CD4-positive, alpha-beta T cell (primary cell): ENCODE data around the gene NDUFA8. TPM values are rescaled to one million over a fixed set of nuclear protein-coding genes. Genes with fewer than 3 reads are reported as not detected.

Source experiments
- ATAC-seq: fragments of 200-7000 bp; cut with Tn5 transposase; one replicate; pipeline ENCODE4 v1.10.0; 2022; ENCODE audit warnings: mild to moderate bottlenecking; ENCODE audit not compliant: poor library complexity
- CTCF ChIA-PET: fragments of 350-600 bp; sonication (Branson Sonifier 250); formaldehyde crosslinking; loops from one replicate; lab custom pipeline; 2021; ENCODE audit warnings: antibody characterized with exemption, inconsistent platforms; lab: Charles Lee
- POLR2A ChIA-PET: fragments of 350-600 bp; sonication (Branson Sonifier 250); formaldehyde crosslinking; loops from one replicate; lab custom pipeline; 2021; ENCODE audit warnings: antibody characterized with exemption, inconsistent platforms; lab: Charles Lee
- DNase-seq, 14 experiments: peaks; one replicate each; pipeline ENCODE4 v3.0.0-alpha.2; 2013 to 2020; ENCODE audit warnings: mixed read lengths in 2 of 14
- H3K27ac ChIP-seq, 2 donors: one replicate each; pipeline versions ENCODE4 v1.5.1 to v1.7.0; 2013; ENCODE audit warnings: low read length in 2 of 2, low read depth in 1 of 2, mild to moderate bottlenecking in 1 of 2
- H3K27me3 ChIP-seq, 2 experiments: 1 replicate in 1 of 2; 2 replicates in 1 of 2; pipeline versions ENCODE4 v1.6.1 to v1.7.0; 2013; ENCODE audit warnings: low read length in 2 of 2, control low read depth in 1 of 2, mild to moderate bottlenecking in 1 of 2, moderate library complexity in 1 of 2; ENCODE audit not compliant: insufficient read depth in 2 of 2, control insufficient read depth in 1 of 2
- H3K36me3 ChIP-seq: one replicate; pipeline ENCODE4 v1.6.1; 2013; ENCODE audit warnings: low read length, control low read depth; ENCODE audit not compliant: insufficient read depth
- H3K4me1 ChIP-seq: one replicate; pipeline ENCODE4 v1.6.1; 2013; ENCODE audit warnings: low read length, control low read depth; ENCODE audit not compliant: insufficient read depth
- H3K4me3 ChIP-seq: one replicate; pipeline ENCODE4 v1.5.1; 2013; ENCODE audit warnings: mild to moderate bottlenecking, low read length, moderate library complexity
- H3K9me3 ChIP-seq, 2 experiments: 1 replicate in 1 of 2; 2 replicates in 1 of 2; pipeline versions ENCODE4 v1.6.1 to v1.7.0; 2013; ENCODE audit warnings: low read length in 2 of 2, mild to moderate bottlenecking in 2 of 2, control low read depth in 1 of 2, moderate library complexity in 1 of 2; ENCODE audit not compliant: control insufficient read depth in 1 of 2, insufficient read depth in 1 of 2
- H3K27ac Mint-ChIP-seq: one replicate; pipeline ENCODE4 v1.8.0; 2020; ENCODE audit warnings: mixed read lengths
- H3K27me3 Mint-ChIP-seq: one replicate; pipeline ENCODE4 v1.8.0; 2021; ENCODE audit warnings: mixed read lengths
- H3K36me3 Mint-ChIP-seq: one replicate; pipeline ENCODE4 v1.8.0; 2021; ENCODE audit warnings: low read depth, mixed read lengths
- H3K4me1 Mint-ChIP-seq: one replicate; pipeline ENCODE4 v1.8.0; 2021; ENCODE audit warnings: low read depth, mixed read lengths
- H3K4me3 Mint-ChIP-seq: one replicate; pipeline ENCODE4 v1.8.0; 2020; ENCODE audit warnings: mild to moderate bottlenecking, mixed read lengths
- H3K9me3 Mint-ChIP-seq: one replicate; pipeline ENCODE4 v1.8.0; 2020; ENCODE audit warnings: mixed read lengths
- CTCF ChIP-seq: fragments of 200-600 bp; IDR thresholded peaks from one replicate; pipeline ENCODE4 v1.8.0; 2022; ENCODE audit warnings: antibody characterized with exemption, mild to moderate bottlenecking
- intact Hi-C, 2 experiments: fragments of 100-400 bp; cut with DNase I in 1 of 2; cut with micrococcal nuclease in 1 of 2; formaldehyde crosslinking; loops; one replicate each; pipeline versions ENCODE4 v1.15.1 to v1.9.0; 2023 to 2025; cut with DNase I, micrococcal nuclease
- total RNA-seq, 174 experiments: library from RNA in 2 of 174; stranded (reverse) in 2 of 174; gene quantifications; one replicate each; pipeline ENCODE4 v1.2.3 and lab custom pipeline; 2021 to 2026

Gene NDUFA8
- total RNA-seq, 2 experiments from 2014 or later = 4.5 to 5.0 TPM

DNA sequence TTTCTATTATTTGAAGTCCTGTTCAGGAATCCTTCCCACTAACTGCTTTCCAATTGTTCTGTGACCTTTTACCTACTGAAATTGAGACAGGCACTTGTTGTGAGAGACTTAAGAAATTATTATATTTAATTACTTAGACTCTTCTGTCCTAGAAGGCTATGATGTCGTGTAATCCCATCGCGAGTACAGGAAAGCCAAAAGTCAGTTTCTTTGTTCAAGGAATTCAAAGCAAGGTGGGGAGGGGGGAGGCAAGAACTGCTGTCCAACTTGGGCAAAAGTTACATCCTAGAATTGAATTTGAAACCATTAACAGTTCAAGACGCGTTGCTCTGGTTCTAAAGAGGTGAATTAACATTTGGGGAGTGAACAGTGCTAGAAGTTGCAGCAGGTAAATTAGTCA is 17.9 kb downstream of the NDUFA8 start:
- no peak for TF ChIP-seq CTCF
- H3K27ac Mint-ChIP-seq = no peak overlapping the region
- intact Hi-C loops = no loop called here
- no peaks in the 10 kb centered on the region for H3K4me1 Mint-ChIP-seq
- ATAC-seq (no peak), DNase-seq (no peak)
- H3K4me3 ChIP-seq = no peak overlapping the region
- no peaks in the 10 kb centered on the region for H3K9me3 Mint-ChIP-seq
- H3K36me3 ChIP-seq = peaks cover 39% of the 10 kb centered on the region
- no peak overlapping the region for H3K4me3 Mint-ChIP-seq
- H3K36me3 Mint-ChIP-seq = peaks cover 54% of the 10 kb centered on the region
- no peaks in the 10 kb centered on the region for H3K27me3 ChIP-seq
- H3K27me3 Mint-ChIP-seq = no peaks in the 10 kb centered on the region
- H3K27ac ChIP-seq = no peak overlapping the region
- POLR2A ChIA-PET = no interaction called here
- CTCF ChIA-PET = no interaction called here
- H3K4me1 ChIP-seq = no peaks in the 10 kb centered on the region
- no peaks in the 10 kb centered on the region for H3K9me3 ChIP-seq

DNA sequence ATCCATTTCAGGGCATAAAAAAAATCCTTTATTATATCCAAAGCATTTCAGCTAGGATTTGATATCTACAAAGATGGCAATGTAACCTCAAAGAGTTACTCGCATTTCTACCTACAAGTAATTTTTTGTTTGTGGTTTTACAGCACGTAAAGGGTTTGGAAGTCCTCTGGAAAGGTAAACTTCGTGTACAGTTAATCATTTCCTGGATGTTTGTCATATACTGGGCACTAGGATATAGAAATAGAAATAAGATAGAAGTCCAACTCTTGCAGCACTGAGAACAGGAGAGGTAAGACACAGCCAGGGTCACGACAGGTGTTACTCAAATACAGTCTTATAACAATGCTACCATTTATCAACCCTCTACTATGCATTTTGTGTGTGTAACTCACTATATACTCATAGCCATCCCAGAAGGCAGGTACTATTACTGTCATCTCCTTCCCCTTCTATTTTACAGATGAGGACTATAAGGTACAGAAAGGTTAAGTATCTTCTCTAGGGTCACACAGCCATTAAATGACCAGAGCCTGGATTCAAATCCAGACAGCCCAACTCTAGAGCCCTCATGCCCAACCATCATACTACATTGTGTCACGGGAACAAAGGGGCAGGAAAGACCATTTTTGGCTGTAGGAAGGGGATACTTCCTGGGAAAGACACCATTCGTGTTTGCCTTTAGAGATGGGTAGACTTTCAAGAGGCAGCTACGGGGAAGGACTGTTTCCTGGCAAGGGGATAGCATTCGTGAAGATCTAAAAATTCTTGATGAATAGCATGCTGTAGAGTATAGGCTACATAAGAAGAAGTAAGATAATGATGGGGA is 19.0 kb downstream of the NDUFA8 start:
- Histone ChIP-seq H3K4me3 (no peak overlapping the region), H3K36me3 (peaks cover 30% of the 10 kb centered on the region), H3K27ac (no peak overlapping the region), H3K4me1 (no peaks in the 10 kb centered on the region), H3K9me3 (no peaks in the 10 kb centered on the region), H3K27me3 (no peaks in the 10 kb centered on the region)
- no peaks in the 10 kb centered on the region for H3K27me3 Mint-ChIP-seq
- H3K27ac Mint-ChIP-seq = no peak overlapping the region
- H3K4me3 Mint-ChIP-seq = no peak overlapping the region
- no peak for TF ChIP-seq CTCF
- intact Hi-C loops = no loop called here
- no peaks in the 10 kb centered on the region for H3K9me3 Mint-ChIP-seq
- DNase-seq = no peak
- POLR2A ChIA-PET = no interaction called here
- no peaks in the 10 kb centered on the region for H3K4me1 Mint-ChIP-seq
- ATAC-seq = no peak
- H3K36me3 Mint-ChIP-seq = peaks cover 45% of the 10 kb centered on the region
- CTCF ChIA-PET = no interaction called here

GRCh38 chr9:122138560-122139268 is 20.9 kb downstream of the NDUFA8 start:
- Mint-ChIP-seq H3K36me3 (peaks cover 27% of the 10 kb centered on the region), H3K27me3 (no peaks in the 10 kb centered on the region), H3K9me3 (no peaks in the 10 kb centered on the region), H3K4me1 (no peaks in the 10 kb centered on the region), H3K27ac (no peak overlapping the region), H3K4me3 (no peak overlapping the region)
- Histone ChIP-seq H3K36me3 (peaks cover 11% of the 10 kb centered on the region), H3K27ac (no peak overlapping the region), H3K4me3 (no peak overlapping the region), H3K9me3 (no peaks in the 10 kb centered on the region), H3K27me3 (no peaks in the 10 kb centered on the region), H3K4me1 (no peaks in the 10 kb centered on the region)
- no peak for TF ChIP-seq CTCF
- POLR2A ChIA-PET = no interaction called here
- ATAC-seq = no peak
- DNase-seq = no peak
- CTCF ChIA-PET = no interaction called here
- intact Hi-C loops = no loop called here
